Dermis microvascular lymphatic vessel endothelial cell (primary cell): ENCODE results near the gene FARSA. TPM values are rescaled to one million over a fixed set of nuclear protein-coding genes. Genes with fewer than 3 reads are reported as not detected.
"Not testable (repeated sequence)": the region's sequence is repeated elsewhere in the genome, so short reads cannot be mapped to it uniquely, and the experiment has no call there.

Experiments
- DNase-seq, 2 donors: peaks; one replicate each; pipeline versions ENCODE4 v3.0.0 to v3.0.0-alpha.2; 2010; ENCODE audit warnings: low read depth in 2 of 2
- total RNA-seq: library from RNA; depleted of rRNA; stranded (reverse); fragments of >200 nt; gene quantifications from 2 replicates; pipeline ENCODE4 v1.2.1, GENCODE V29; 2014

The FARSA gene
- total RNA-seq, 1 donor from 2014 or later, result 49.3 TPM

DNA sequence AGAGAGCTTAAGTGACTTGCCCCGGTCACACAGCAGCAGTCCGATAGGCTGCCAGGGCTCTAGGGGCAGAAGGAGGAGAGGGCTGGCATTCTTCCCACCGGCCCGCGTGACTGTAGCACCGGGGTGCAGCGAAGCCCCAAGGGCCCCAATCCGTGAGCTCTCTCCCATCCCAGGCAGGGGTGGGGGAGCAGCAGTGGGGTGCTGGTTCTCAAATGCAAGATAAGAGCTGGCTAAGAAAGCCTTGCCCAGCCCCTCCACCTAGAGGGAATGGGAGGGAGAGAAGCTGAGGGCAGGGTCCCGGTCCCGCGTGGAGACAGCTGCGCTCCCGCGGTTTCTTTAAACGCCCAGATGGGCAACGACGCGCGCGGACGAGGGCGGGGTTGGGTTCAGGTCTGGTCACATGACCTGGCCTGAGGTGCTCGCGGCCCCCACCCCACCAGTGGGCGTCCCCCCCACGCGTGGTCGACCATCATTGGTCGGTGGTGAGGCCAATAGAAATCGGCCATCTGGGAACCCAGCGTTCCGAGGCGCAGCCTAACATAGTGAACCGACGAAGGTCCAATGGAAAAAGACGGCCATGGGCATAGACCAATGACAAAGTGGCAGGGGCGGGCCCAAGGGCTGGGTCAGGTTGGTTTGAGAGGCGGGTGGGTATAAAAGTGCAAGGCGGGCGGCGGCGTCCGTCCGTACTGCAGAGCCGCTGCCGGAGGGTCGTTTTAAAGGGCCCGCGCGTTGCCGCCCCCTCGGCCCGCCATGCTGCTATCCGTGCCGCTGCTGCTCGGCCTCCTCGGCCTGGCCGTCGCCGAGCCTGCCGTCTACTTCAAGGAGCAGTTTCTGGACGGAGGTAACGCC is 4.6 kb upstream of the FARSA start, which contains the start of gene CALR:
Gene CALR (plus strand): TSS at position 683 of the 852 bp plus-strand sequence. CDS start 71 bp downstream, at position 754.
- peak; percentile 99 to 100 for DNase-seq

DNA sequence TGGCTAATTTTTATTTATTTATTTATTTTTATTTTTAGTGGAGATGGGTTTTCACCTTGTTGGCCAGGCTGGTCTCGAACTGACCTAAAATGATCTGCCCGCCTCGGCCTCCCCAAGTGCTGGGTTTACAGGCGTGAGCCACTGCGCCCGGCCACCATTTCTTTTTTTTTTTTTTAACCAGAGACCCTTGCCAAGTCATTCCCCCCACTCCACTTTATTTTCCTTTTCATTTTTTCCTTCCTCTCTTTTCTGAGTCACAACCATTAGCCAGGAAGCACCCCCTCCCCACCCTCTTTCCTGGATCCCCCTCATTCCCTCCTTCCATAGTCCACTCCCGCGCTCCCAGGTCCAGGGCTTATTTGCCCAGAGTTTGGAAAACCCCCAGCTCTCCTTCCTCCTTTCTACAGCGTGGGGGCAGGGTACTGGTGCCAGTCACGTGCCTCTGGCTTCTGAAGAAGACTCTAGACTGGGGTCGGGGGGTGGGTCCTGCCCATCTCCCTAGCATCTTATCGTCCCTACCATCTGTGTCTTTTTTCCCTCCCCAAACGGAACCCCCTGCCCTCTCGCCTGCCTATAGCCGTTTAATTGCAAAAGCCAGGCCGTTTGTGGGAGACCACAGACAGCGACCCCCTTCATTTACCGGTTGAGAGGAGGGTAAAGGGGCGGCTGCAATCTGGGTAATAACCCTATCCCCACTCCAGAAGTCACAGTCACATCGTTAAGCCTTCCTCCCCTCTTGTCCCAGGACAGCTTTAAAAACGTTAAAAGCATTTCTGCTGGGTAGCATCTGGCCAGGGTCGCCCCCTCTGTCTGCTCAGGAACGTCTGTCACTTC is 3.8 kb upstream of the FARSA start:
- peak in 1 of 2 donors; percentile 81 for DNase-seq

DNA sequence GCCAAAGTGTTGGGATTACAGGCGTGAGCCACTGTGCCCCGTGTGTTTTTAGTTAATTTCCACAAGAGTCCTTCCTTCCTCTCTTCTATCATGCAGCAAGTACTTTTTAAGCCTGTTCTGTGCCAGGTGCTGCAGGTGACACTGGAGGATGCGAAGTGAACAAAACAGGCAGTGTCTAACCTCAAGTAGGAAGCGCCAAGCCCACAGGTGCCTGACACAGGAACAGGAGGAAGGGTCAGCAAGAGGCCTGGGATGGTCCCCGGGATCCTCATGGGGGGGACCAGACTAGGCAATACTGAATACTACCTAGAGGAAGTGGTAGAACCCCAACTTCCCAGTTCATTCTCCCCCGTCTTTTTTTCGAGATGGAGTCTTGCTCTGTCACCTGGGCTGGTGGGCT is 3.1 kb upstream of the FARSA start:
- DNase-seq, result no peak

DNA sequence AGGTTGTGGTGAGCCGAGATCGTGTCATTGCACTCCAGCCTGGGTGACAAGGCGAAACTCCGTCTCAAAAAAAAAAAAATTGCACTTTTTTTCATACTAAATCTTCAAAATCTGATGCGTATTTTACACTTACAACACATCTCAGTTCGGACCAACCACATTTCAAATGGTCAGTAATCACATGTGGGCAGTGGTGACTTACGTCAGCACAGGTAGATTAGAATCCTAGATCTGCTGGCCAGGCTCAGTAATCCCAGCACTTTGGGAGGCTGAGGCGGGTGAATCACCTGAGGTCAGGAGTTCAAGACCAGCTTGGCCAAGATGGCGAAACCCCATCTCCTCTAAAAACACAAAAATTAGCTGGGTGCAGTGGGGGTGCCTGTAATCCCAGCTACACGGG is 1.6 kb upstream of the FARSA start:
- no peak for DNase-seq

DNA sequence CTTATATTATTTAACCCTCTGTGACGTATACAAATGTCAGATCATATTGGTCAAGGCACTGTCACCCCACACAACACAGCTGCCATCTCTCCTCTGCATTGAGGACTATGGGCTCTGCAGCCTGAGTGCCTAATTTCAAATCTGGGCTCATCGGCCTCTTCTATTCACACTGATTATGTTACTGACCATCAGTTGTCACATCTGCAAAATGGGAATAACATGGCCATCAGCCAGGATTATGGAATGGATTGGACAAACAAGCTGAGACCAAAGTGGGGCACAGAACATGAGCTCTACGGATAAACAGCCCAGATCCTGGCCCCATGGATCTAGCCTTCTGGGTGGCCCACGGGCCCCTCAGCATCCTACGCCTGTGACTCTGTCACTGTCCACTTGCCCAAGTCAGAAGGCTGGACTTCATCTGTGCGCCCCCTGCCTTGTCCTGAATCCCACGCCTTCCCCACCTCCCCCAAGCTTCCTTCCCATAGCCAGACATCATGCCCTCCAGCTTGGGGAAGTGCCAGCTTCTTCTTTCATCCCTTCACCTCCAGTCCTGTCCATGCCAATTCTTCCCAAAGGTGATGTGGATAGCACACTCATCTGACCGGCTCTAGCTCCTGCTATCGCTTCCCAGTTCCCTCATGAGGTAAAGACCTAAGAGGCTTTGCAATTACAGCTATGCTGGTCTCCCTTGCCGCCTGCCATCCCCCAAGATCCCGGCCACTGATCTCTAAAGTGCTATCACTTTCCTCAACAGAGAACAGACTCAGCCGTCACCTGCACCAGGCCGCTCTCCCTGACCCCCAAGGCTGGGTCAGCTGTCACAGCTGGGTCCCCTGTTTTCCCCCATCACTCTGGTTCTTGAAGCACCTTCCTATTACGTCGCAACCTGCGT is 872 bp downstream of the FARSA start:
- DNase-seq, result no peak

DNA sequence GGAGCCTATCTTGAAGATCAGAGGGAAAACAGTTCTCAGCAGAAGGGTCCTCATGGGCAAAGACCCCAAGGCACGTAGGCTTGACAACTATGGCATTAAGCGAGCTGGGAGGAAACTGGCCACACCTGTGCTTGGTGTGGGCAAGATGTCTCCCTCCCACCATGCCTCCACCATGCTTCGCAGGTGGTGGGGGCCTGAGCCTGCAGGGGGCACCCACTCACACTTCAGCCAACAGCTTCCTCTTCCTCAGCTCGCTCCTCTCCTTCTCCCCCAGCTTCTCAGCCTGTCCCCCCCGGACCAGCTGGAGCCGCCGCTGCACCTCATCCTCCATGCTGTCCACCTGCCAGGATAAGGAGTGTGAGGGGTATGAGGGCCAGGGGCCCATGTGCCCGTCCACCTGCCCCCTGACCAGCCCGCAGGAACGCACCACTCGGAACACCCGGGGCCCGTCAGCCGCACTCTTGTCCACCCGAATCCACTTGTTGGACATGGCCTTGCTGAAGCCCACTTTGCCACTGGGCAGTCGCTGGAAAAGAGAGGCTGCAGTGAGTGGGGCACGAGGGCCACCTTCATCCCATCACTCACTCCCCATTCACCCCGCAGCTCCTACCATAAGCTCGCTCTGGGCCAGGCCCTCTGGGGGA is 3.4 kb downstream of the FARSA start:
- no peak for DNase-seq

DNA sequence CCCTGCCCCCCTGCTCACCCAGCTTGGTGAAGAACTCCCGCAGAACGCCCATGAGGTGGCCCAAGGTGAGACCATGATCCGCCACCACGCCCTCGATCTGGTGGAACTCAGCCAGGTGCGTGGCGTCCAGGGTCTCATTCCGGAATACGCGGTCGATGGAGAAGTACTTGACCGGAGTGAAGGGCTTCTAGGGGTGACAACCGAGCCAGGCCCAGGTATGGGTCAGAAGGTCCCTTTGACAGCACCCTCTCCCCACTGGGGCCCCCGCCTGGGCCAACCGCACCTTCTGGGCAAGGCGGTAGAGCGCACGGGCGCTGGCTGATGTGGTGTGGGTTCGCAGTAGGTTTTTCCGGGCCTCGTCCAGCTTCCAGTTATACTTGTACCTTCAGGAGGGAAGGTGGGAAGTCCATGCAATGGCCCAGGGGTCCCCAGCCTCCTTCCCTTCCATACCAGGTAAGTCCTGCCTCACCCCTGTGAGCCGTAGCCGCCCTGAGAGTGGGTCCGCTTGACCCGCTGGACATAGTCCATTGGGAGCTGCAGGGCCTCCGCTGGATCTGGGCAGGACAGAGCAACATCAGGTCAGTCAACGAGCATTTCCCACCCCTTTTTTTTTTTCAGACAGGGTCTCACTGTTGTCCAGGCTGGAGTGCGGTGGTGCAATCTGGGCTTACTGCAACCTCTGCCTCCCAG is 8.7 kb downstream of the FARSA start:
- no peak for DNase-seq

DNA sequence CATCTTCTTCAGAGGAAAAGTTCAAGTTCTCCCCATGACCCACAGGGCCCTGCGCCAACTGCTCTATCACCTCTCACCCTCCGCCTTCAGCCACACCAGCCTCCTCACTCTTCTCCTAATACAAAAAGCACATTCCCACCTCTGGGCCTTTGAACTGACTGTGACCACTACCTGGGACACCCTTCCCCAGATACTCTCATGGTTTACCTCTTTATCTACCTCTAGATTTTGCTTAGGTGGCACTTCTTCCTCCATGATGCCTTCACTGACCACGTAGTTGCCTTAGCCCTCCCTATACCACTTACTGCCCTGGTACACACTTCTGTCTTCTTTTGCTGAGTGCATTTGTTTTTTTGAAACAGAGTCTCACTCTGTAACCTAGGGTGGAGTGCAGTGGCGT is 10.6 kb downstream of the FARSA start:
- no peak for DNase-seq

DNA sequence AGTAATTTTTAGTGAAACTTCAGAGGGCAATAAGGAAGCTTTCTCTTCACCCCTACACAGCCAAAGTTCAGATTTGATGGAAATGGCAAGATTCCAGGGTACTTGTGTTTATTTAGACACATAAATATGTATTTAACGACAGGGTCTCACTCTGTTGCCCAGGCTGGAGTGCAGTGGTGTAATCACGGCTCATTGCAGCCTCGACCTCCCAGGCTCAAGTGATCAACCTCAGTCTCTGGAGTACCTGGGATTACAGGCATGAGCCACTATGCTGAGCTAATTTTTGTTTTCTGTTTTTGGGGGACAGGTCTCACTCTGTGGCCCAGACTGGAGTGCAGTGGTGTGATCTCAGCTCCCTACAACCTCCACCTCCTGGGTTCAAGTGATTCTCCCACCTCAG is 12.5 kb downstream of the FARSA start:
- DNase-seq, result no peak

DNA sequence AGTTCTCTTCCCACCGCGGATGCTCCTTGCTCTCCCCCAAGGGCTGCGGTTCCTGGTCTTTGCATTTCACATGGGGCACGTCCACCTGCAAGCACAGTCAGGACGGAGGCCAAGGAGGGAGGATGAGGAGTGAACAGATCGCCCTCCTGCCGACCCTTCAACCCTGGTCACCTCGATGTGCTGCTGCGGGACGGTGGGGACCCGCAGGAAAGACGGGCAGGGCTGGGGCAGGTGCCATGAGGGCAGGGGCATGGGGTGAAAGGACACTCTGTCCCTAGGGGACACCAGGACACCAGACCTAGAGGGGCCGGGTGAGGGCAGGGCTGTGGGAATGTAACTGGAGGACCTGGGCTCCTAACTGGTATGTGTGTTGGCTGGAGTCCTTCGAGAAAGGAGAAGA is 15.3 kb downstream of the FARSA start:
- DNase-seq, result no peak

DNA sequence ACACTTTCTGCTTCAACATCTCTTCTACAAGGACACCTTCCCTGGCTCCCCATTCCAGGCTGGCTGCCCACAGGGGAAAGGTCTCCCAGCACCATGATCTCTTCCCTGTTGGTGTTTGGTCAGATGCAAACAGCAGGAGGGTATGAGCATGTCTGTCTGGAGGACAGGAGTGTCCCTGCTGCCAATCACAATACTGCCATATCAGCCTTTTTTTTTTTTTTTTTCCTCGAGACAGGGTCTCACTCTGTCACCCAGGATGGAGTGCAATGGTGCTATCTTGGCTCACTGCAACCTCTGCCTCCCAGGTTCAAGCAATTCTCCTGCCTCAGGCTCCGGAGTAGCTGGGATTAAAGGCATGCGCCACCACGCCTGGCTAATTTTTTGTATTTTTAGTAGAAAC is 17.7 kb downstream of the FARSA start:
- not testable (repeated sequence) for DNase-seq

DNA sequence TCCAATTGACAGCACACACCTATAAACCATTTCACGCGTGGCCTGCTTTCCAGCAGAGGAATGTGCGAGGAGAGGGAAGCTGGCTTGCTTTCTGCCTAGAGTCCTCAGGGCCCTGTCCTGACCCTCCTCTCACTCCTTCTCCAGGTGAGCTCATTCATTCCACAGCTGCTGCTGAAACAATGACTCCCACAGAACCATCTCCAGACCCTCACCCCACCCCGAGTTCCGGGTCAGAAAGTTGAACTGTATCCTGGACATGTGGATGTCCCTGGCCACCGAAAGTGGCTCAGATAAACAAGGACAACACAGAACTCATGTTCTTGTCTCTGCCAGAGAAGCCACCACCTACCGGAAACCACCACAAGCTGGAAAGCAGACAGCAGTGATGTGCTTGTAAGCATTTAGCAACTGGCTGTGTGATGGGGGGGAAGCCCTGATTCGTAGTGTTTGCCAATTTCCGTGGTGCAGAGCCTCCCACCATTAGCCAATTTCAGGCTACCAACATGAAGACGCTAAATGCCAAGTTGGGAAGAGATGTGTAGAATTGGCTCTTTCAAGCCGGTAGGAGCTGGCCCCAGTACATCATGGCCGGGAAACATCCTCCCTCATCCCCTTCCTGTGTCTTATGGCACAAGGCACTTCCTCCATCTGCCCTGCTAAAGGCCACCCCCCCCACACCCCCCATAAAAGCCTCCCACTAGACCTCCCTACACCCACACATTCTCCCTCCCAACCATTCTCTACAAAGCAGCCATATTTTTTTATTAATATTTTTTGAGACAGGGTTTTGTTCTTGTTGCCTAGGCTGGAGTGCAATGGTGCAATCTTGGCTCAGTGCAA is 19.4 kb downstream of the FARSA start:
- DNase-seq, result peak in 1 of 2 donors; percentile 22

DNA sequence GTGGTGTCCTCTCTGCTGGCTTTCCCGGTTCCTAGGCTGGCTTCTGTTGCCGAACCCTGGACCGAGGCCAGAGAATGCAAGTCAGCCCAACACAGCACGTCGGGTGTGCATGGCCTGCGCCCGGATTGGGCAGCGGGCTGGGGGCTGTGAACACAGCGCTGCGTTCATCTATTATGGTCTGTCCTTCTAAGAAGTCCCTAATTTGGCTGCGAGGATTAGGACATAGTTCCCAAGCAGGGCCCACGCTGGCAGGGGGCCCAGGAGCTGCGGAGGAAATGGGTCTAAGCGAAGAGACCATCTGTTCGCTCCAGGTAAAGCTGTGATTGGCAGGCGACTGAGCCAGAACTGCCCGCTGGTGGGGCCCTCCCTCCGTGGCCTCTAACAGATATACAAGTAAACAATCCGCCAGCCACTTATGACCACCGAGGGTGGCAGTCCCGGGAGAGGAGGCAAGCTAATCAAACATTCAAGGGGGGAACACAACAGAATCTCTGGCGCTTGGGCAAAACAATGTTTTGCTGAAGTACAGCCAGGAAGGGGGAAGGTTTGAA is 20.4 kb downstream of the FARSA start:
- DNase-seq, result peak in 1 of 2 donors; percentile 42

DNA sequence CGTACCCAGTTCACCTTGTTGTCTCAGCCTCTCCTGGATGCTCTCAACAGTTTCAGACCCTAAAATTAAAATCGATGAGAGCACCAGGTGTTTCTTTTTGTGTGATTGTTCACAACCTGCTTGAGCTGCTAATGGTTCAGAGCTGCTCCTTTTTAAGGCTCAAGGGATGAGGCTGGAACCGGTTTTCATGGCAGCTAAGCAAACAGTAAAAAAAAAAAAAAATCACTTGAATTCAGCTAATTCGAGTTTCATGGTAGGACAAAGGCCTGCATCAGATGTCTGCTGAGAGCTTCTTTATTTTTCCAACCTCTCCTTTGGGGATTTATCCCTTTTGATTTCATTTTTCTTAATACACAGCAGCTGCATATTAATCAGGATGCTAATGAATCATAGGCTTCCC is 20.9 kb downstream of the FARSA start:
- no peak for DNase-seq

DNA sequence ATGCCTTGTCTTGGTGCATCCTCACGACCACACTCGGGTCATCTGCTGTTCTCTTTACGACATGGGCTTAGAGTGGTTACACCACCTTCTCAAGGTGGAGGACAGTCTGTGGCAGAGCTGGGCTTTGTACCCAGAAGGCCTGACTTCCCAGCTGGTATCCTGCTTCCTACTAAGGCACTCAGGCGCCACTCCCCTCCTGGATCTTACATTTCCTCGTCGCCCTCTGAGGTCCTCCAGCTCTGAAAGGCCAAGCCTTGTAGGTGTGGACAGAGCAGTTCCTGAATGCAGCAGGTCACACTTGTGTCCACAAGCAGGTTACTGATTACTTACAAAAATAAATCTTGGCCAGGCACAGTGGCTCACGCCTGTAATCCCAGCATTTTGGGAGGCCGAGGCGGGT is 26.3 kb downstream of the FARSA start:
- no peak for DNase-seq

DNA sequence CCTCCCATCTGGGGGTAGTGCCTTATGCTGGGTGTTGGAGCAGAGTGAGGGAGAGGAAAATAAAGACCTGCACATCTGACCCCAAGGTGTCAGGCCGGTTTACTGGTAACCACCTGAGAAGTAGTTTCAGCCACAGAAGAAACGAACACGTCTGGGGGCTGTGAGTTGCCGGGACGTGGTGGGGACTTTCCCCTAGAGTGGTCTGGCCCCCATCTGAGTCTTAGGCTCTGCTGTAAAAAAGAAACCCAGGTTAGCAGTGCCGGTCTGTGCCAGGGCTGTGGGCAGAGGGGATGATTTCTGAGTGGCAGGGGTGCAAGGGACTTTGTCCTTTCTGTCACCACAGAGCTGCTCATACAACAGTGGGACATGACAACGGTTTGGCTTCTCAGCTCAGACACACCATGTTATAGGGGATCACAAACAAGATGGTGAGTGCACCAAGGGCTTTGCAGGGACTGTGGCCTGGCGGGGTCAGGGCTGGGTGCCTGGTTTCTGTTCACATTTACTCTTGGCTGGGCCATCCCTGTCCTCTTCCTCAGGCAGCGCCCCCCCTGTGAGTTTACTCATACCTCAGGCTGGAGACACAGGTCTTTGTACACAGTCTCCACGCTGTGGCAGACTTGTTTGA is 33.5 kb downstream of the FARSA start:
- no peak for DNase-seq

DNA sequence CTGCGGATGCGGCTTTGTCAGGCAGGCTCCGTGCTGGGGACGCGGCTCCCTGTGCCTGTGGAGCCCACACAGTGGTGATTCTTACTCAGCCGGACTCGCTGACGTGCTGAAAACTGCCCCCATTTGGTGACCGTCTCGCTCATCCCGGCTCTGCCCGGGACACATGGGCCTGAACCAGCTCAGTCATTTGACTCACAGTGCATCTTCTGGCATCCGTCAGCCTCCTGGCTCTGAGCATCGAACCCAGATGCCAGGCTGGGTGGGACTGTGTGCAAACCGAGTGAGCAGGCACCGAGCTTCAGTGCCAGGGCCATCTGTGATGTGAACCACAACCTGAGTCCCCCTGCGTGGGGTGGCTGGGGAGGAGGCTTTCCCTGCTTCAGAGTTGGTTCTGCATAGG is 37.1 kb downstream of the FARSA start:
- DNase-seq, result no peak

DNA sequence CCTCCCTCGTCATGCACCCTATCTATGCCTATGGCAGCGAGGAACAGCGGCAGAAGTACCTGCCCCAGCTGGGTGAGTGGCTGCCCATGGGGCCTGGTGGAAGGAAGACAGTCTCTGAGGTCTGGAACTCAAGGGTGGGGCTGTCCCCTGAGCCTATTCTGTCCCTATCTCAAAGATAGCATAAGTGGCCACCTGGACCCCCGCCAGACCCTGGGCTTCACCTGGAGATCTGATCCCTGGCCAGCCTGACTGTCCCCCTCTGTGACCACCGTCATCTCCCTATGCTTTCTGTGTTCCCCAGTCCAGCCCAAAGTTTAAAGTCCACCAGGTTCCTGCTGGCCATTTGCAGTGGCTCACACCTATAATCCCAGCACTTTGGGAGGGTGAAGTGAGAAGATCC is 39.9 kb downstream of the FARSA start:
- DNase-seq, result no peak

DNA sequence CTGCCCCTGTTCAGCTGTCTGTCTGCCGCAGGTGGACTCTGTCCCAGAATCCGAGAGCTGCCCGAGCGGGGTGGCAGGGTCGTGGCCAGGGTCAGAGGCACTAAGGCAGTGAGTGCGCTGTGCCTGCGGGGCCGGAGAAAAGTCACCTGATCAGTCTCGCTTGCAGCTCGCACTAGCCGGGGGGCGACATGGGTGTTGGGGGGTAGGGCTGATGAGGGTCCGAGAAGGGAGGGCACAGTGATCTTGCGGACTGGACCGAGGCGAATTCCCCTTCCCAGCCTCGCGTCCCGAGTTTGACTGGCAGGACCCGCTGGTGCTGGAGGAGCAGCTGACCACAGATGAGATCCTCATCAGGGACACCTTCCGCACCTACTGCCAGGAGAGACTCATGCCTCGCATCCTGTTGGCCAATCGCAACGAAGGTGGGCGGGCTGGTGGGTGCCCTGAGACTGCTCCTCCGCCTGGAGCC is 41.9 kb downstream of the FARSA start:
- no peak for DNase-seq
